K562 (cell line): Measurements from ENCODE around the gene EBI3. TPM values are rescaled to one million over a fixed set of nuclear protein-coding genes. Genes with fewer than 3 reads are reported as not detected.
A peak's percentile ranks its signal among the peaks of the same experiment; 100 is the strongest.

Experiments used
- ARID2 ChIP-seq: fragments of 450-650 bp; IDR thresholded peaks from 2 replicates; pipeline ENCODE4 v1.6.1; 2017; ENCODE audit warnings: antibody characterized with exemption, mild to moderate bottlenecking
- ATF3 ChIP-seq, 2 experiments: fragments of 450-650 bp in 1 of 2; sonication (generic) in 1 of 2; formaldehyde crosslinking in 1 of 2; IDR thresholded peaks in 1 of 2; conservative IDR thresholded peaks in 1 of 2; 2 replicates each; pipeline versions ENCODE4 v1.6.1 to v1.8.1; 2016 to 2023; ENCODE audit warnings: mild to moderate bottlenecking in 2 of 2, moderate library complexity in 2 of 2, inconsistent platforms in 1 of 2, missing genetic modification reagents in 1 of 2
- CGGBP1 ChIP-seq: fragments of 250-450 bp; sonication (Bioruptor Pico); IDR thresholded peaks from 2 replicates; pipeline ENCODE4 v1.9.0; 2021; ENCODE audit warnings: mild to moderate bottlenecking
- ESRRA ChIP-seq: fragments of 450-650 bp; IDR thresholded peaks from 2 replicates; pipeline ENCODE4 v1.6.1; 2014; ENCODE audit warnings: low read depth, mild to moderate bottlenecking, moderate library complexity, borderline replicate concordance
- HDGF ChIP-seq: fragments of 450-650 bp; IDR thresholded peaks from 2 replicates; pipeline ENCODE4 v1.6.1; 2016
- ID3 ChIP-seq, 2 experiments: fragments of 250-450 bp in 1 of 2; fragments of 450-650 bp in 1 of 2; sonication (Bioruptor Pico) in 1 of 2; IDR thresholded peaks; 2 replicates each; pipeline versions ENCODE4 v1.6.1 to v1.8.0; 2016 to 2021; ENCODE audit warnings: mild to moderate bottlenecking in 2 of 2, moderate library complexity in 2 of 2, missing compliant biosample characterization in 1 of 2, missing genetic modification characterization in 1 of 2
- NCOA1 ChIP-seq: fragments of 450-650 bp; IDR thresholded peaks from 2 replicates; pipeline ENCODE4 v1.6.1; 2016; ENCODE audit warnings: low read depth
- PREB ChIP-seq: sonication (generic); formaldehyde crosslinking; IDR thresholded peaks from 2 replicates; pipeline ENCODE4 v1.8.1; 2023; ENCODE audit warnings: mild to moderate bottlenecking, missing genetic modification reagents
- RBM17 ChIP-seq: fragments of 200-400 bp; formaldehyde crosslinking; IDR thresholded peaks from 2 replicates; pipeline ENCODE4 v1.6.1; 2017; ENCODE audit warnings: low read depth, mild to moderate bottlenecking, low read length, borderline replicate concordance
- RCOR1 ChIP-seq, 2 experiments: IDR thresholded peaks; 2 replicates each; pipeline ENCODE4 v1.6.1; 2012; ENCODE audit warnings: low read depth in 2 of 2, low read length in 2 of 2, borderline replicate concordance in 1 of 2, improper control_type of control experiment in 1 of 2
- SMARCA5 ChIP-seq: fragments of 450-650 bp; IDR thresholded peaks from 2 replicates; pipeline ENCODE4 v1.6.1; 2016
- TCF3 ChIP-seq: sonication (generic); formaldehyde crosslinking; IDR thresholded peaks from 2 replicates; pipeline ENCODE4 v1.4.0; 2020; ENCODE audit warnings: mild to moderate bottlenecking, missing genetic modification reagents
- YY1 ChIP-seq, 3 experiments: IDR thresholded peaks; 2 replicates each; pipeline ENCODE4 v1.6.1; 2011; ENCODE audit warnings: low read length in 2 of 3, mild to moderate bottlenecking in 2 of 3, moderate library complexity in 2 of 3, borderline replicate concordance in 1 of 3, control low read depth in 1 of 3, low read depth in 1 of 3; ENCODE audit not compliant: insufficient read depth in 3 of 3, insufficient replicate concordance in 2 of 3, control insufficient read depth in 1 of 3, insufficient read length in 1 of 3; ENCODE audit errors: extremely low read depth in 1 of 3
- ZBTB43 ChIP-seq: sonication (generic); formaldehyde crosslinking; IDR thresholded peaks from 2 replicates; pipeline ENCODE4 v1.8.0; 2023; ENCODE audit warnings: mild to moderate bottlenecking, missing genetic modification reagents
- ZKSCAN1 ChIP-seq: fragments of 150-350 bp; IDR thresholded peaks from 2 replicates; pipeline ENCODE4 v1.6.1; 2016; ENCODE audit warnings: low read depth, low read length
- ZNF75A ChIP-seq: fragments of 450-650 bp; formaldehyde crosslinking; IDR thresholded peaks from 2 replicates; pipeline ENCODE4 v1.4.0; 2020; ENCODE audit warnings: mild to moderate bottlenecking
- polyA plus RNA-seq, 8 experiments: library from polyadenylated mRNA; depleted of rRNA in 4 of 8; stranded (reverse) in 5 of 8; unstranded in 3 of 8; fragments of >200 nt; fragmentation: Nextera tagmentation in 2 of 8; fragmentation: Illumina TruSeq in 1 of 8; extraction: Ambion mirVana in 2 of 8; extraction: Trizol in 1 of 8; gene quantifications; 2 replicates each; pipeline versions ENCODE4 v1.2.1 to v1.2.3, GENCODE V29; 2011 to 2014; ENCODE audit warnings: inconsistent platforms in 1 of 8, missing spikeins in 1 of 8
- total RNA-seq, 7 experiments: library from RNA; depleted of rRNA in 6 of 7; stranded (reverse); fragments of >200 nt in 6 of 7; fragmentation: Illumina TruSeq in 2 of 7; extraction: Trizol in 2 of 7; gene quantifications; 2 replicates each; pipeline versions ENCODE4 v1.2.1 to v1.2.3, GENCODE V29; 2011 to 2021; ENCODE audit warnings: low replicate concordance in 1 of 7
- TF ChIP-seq, protein P1 (sequence below): fragments of 250-450 bp; sonication (Bioruptor Pico); IDR thresholded peaks from 2 replicates; pipeline ENCODE4 v1.6.1; 2021; ENCODE audit warnings: mild to moderate bottlenecking
- TF ChIP-seq, protein P2 (sequence below): fragments of 250-450 bp; sonication (Bioruptor Pico); IDR thresholded peaks from 2 replicates; pipeline ENCODE4 v1.9.0; 2021; ENCODE audit warnings: mild to moderate bottlenecking, inconsistent platforms

Gene EBI3
- total and polyA plus RNA-seq, 9 of the 15 experiments (the other 6 are each of a cell fraction or from before 2014, with no cell fraction given): 0.08 to 0.35 (median 0.22) TPM; not detected in 6

GRCh38 chr19:4186087-4186993, 43.0 kb upstream of the EBI3 start (continued):
- TF ChIP-seq, protein P1, sequence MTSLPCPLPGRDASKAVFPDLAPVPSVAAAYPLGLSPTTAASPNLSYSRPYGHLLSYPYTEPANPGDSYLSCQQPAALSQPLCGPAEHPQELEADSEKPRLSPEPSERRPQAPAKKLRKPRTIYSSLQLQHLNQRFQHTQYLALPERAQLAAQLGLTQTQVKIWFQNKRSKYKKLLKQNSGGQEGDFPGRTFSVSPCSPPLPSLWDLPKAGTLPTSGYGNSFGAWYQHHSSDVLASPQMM (CRISPR knock-in tag): no peak
- TF ChIP-seq ZKSCAN1 (no peak), PREB (CRISPR knock-in tag) (no peak), ATF3 (IDR thresholded peaks at IDR 0.05) (no peak), ATF3 (CRISPR knock-in tag; conservative IDR thresholded peaks at IDR 0.05) (no peak), ID3 (CRISPR knock-in tag; IDR thresholded peaks at IDR 0.05) (no peak), ID3 (tag; IDR thresholded peaks at IDR 0.05) (no peak), ZNF75A (no peak), NCOA1 (no peak), HDGF (peak; percentile 54; the same call in 1 of the 2 replicates), ZBTB43 (CRISPR knock-in tag) (no peak), CGGBP1 (CRISPR knock-in tag) (no peak), RBM17 (no peak), SMARCA5 (peak; percentile 89), TCF3 (CRISPR knock-in tag) (no peak), ARID2 (peak; percentile 42; the same call in 1 of the 2 replicates), RCOR1 (IDR thresholded peaks at IDR 0.05; ENCODE audit: borderline replicate concordance in 1 of 2, low read depth in 2 of 2, low read length in 2 of 2) (peak in 1 of 2 experiments; percentile 44; a peak in 1 of 4 replicates), ESRRA (0 out of 2 replicates have a peak, but pooled peaks have one; percentile 6), YY1 (IDR thresholded peaks at IDR 0.05; ENCODE audit: borderline replicate concordance in 1 of 3, control insufficient read depth in 1 of 3, extremely low read depth in 1 of 3, insufficient read depth in 3 of 3, insufficient read length in 1 of 3, insufficient replicate concordance in 2 of 3, low read depth in 1 of 3, low read length in 2 of 3) (no peak)
- TF ChIP-seq, protein P2, sequence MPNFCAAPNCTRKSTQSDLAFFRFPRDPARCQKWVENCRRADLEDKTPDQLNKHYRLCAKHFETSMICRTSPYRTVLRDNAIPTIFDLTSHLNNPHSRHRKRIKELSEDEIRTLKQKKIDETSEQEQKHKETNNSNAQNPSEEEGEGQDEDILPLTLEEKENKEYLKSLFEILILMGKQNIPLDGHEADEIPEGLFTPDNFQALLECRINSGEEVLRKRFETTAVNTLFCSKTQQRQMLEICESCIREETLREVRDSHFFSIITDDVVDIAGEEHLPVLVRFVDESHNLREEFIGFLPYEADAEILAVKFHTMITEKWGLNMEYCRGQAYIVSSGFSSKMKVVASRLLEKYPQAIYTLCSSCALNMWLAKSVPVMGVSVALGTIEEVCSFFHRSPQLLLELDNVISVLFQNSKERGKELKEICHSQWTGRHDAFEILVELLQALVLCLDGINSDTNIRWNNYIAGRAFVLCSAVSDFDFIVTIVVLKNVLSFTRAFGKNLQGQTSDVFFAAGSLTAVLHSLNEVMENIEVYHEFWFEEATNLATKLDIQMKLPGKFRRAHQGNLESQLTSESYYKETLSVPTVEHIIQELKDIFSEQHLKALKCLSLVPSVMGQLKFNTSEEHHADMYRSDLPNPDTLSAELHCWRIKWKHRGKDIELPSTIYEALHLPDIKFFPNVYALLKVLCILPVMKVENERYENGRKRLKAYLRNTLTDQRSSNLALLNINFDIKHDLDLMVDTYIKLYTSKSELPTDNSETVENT: no peak
